ENCODE data around the gene CCNB2. TPM values are rescaled to one million over a fixed set of nuclear protein-coding genes. Genes with fewer than 3 reads are reported as not detected.

CCNB2 gene
- total RNA-seq, 1 experiment from 2014 or later = 129 TPM

DNA sequence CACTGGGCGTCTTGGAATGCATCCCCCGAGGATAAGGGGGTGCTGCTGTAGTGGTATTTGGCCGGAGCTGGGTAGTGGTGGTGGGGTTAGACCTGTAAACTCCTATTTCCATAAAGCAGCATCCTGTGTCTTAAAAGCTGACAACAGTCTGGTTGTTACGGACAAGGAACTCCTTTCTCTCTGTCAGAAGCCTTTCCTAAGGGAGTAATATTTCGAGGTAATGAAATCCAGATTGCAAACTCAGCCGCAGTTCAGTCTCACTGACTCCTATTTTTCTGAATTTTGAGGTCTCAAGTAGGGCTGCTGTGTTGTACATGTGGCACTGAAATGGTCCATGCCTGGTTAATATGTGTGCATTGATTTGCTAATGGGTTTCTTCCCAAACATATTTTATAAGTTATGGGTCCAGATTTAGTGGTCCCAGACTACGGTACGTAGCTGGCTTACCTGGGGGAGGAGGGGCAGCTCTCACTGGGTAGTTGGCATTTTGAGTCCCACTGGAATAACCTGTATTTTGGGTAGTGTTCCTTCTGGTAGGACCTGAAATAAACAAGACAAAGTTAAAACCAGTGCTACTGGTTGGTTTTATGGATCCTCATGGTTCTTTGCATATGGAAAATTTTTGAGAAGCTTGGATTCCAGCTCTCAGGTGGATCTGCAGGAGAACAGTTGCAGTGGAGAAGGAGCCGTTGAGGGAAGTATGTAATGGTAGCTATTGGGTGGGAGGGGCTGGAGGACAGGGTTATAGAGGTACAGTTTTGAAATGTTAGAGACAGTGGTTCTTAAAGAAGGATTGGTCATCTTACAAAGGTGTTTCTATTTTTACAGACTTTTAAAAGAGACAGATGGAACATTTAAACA lies 53.1 kb downstream of the CCNB2 start:
- Histone ChIP-seq H3K4me3 (ENCODE audit: low read depth, low read length, poor library complexity, severe bottlenecking) (no peak overlapping the region), H3K36me3 (ENCODE audit: insufficient read depth, low read length, poor library complexity, severe bottlenecking) (no peaks in the 10 kb centered on the region), H3K27me3 (replicated peaks; ENCODE audit: insufficient read depth, low read depth, low read length, poor library complexity) (no peaks in the 10 kb centered on the region), H3K27ac (ENCODE audit: low read depth, low read length, poor library complexity, severe bottlenecking) (no peak overlapping the region), H3K4me1 (ENCODE audit: insufficient read depth, low read length, poor library complexity, severe bottlenecking) (no peaks in the 10 kb centered on the region), H3K9me3 (ENCODE audit: low read depth, low read length, poor library complexity, severe bottlenecking) (no peaks in the 10 kb centered on the region)
- intact Hi-C loops (cut with micrococcal nuclease; ENCODE audit: unreplicated experiment) = no loop called here
- POLR2A ChIA-PET (ENCODE audit: low non-redundant PET) = no interaction called here
- DNase-seq (ENCODE audit: low spot score) = no peak
- no TSS peak for BruUV-seq (replicated peaks)
- CTCF ChIA-PET = no interaction called here
- TF ChIP-seq EZH2 (IDR thresholded peaks at IDR 0.05; ENCODE audit: borderline replicate concordance, low read depth, low read length, poor library complexity, severe bottlenecking) = no peak
- no peak for TF ChIP-seq CTCF (conservative IDR thresholded peaks at IDR 0.05; ENCODE audit: low read depth, low read length)

DNA sequence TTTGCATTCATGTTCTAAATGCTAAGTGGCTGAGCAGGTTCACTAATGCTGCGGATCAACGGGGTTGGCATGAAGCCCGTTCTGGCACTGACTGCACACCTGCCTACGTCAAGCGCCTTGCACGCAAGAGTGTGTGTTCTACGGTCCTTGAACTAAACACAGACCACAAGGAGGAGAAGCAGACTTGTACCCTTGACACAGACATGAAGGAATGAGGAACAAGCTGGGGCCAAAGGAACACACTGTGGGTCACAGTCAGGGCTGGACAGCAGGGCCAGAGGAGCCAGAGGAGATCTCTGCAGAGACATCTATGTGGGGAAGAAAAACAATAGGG lies 53.7 kb downstream of the CCNB2 start:
- CTCF ChIA-PET = no interaction called here
- Histone ChIP-seq H3K9me3 (ENCODE audit: low read depth, low read length, poor library complexity, severe bottlenecking) (no peaks in the 10 kb centered on the region), H3K4me3 (ENCODE audit: low read depth, low read length, poor library complexity, severe bottlenecking) (no peak overlapping the region), H3K4me1 (ENCODE audit: insufficient read depth, low read length, poor library complexity, severe bottlenecking) (no peaks in the 10 kb centered on the region), H3K36me3 (ENCODE audit: insufficient read depth, low read length, poor library complexity, severe bottlenecking) (no peaks in the 10 kb centered on the region), H3K27ac (ENCODE audit: low read depth, low read length, poor library complexity, severe bottlenecking) (no peak overlapping the region), H3K27me3 (replicated peaks; ENCODE audit: insufficient read depth, low read depth, low read length, poor library complexity) (no peaks in the 10 kb centered on the region)
- TF ChIP-seq CTCF (conservative IDR thresholded peaks at IDR 0.05; ENCODE audit: low read depth, low read length) = no peak
- POLR2A ChIA-PET (ENCODE audit: low non-redundant PET) = no interaction called here
- BruUV-seq (replicated peaks) = no TSS peak
- DNase-seq (ENCODE audit: low spot score) = no peak
- intact Hi-C loops (cut with micrococcal nuclease; ENCODE audit: unreplicated experiment) = no loop called here

DNA sequence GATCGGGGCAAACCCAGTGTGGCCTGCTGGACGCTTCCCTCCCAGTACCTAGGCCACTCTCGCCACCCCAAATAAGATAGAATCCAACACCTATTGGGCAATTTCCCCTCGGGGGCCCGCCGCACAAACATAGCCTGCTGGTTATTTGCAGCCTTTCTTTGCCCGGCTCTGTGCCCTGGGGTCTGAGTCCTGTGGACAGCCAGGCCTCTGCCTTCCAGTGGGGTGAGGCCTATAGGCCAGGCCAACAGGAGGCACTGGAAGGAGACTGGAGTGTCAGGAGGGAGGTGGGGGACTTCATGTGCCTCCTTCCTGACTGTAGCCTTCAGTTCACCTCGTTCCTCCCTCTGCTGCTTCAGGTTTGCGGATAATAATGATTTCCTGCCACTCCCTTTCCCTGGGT lies 54.3 kb downstream of the CCNB2 start:
- no TSS peak for BruUV-seq (replicated peaks)
- ChIA-PET POLR2A (ENCODE audit: low non-redundant PET) (no interaction called here), CTCF (no interaction called here)
- no peaks in the 10 kb centered on the region for H3K9me3 ChIP-seq (ENCODE audit: low read depth, low read length, poor library complexity, severe bottlenecking)
- H3K4me1 ChIP-seq (ENCODE audit: insufficient read depth, low read length, poor library complexity, severe bottlenecking) = no peaks in the 10 kb centered on the region
- no peaks in the 10 kb centered on the region for H3K36me3 ChIP-seq (ENCODE audit: insufficient read depth, low read length, poor library complexity, severe bottlenecking)
- DNase-seq (ENCODE audit: low spot score) = no peak
- intact Hi-C loops (cut with micrococcal nuclease; ENCODE audit: unreplicated experiment) = no loop called here
- H3K4me3 ChIP-seq (ENCODE audit: low read depth, low read length, poor library complexity, severe bottlenecking) = no peak overlapping the region
- TF ChIP-seq CTCF (conservative IDR thresholded peaks at IDR 0.05; ENCODE audit: low read depth, low read length) = no peak
- no peak for TF ChIP-seq EZH2 (IDR thresholded peaks at IDR 0.05; ENCODE audit: borderline replicate concordance, low read depth, low read length, poor library complexity, severe bottlenecking)
- no peaks in the 10 kb centered on the region for H3K27me3 ChIP-seq (replicated peaks; ENCODE audit: insufficient read depth, low read depth, low read length, poor library complexity)
- H3K27ac ChIP-seq (ENCODE audit: low read depth, low read length, poor library complexity, severe bottlenecking) = no peak overlapping the region
